ENCODE data around the gene ATP2A1. TPM values are rescaled to one million over a fixed set of nuclear protein-coding genes. Genes with fewer than 3 reads are reported as not detected.
A peak's percentile ranks its signal among the peaks of the same experiment; 100 is the strongest.

The ATP2A1 gene
- total and polyA plus RNA-seq, 2 of the 4 experiments (the other 2 are of a cell fraction): under 0.01 to 0.63 TPM

GRCh38 chr16:28923652-28924398 lies 45.5 kb downstream of the ATP2A1 start:
- Histone ChIP-seq H3K56ac (ENCODE audit: extremely low read depth, insufficient read depth, low read length) (no peak overlapping the region), H4K91ac (ENCODE audit: insufficient read depth, low read depth, low read length) (no peak overlapping the region), H4K8ac (ENCODE audit: low read depth in 2 of 2, low read length in 2 of 2) (no peak overlapping the region), H3K9me3 (ENCODE audit: control insufficient read depth, insufficient read depth, low read length) (no peaks in the 10 kb centered on the region), H3K18ac (ENCODE audit: low read depth, low read length) (no peak overlapping the region), H3K4me1 (ENCODE audit: control insufficient read depth, insufficient read depth, low read length) (peaks cover 2% of the 10 kb centered on the region; the same call in 1 of the 2 replicates), H2AK5ac (ENCODE audit: low read depth, low read length) (no peak overlapping the region), H2BK20ac (ENCODE audit: low read depth, low read length) (no peak overlapping the region), H3K4me3 (ENCODE audit: insufficient read depth, low read depth, low read length) (no peak overlapping the region; the same call in 1 of the 2 replicates), H3K36me3 (ENCODE audit: control insufficient read depth, insufficient read depth, low read length) (peaks cover 10% of the 10 kb centered on the region), H2BK15ac (ENCODE audit: low read depth, low read length) (no peak overlapping the region), H4K20me1 (ENCODE audit: insufficient read depth, low read length) (peaks cover 9% of the 10 kb centered on the region; the same call in 1 of the 2 replicates), H3K4ac (ENCODE audit: low read depth, low read length) (no peak overlapping the region), H2AK9ac (replicated peaks; ENCODE audit: low read depth, low read length, poor library complexity) (peak overlapping the region; percentile 77), H3K79me1 (ENCODE audit: low read depth in 1 of 2, low read length in 2 of 2) (peaks cover 0 to 13% of the 10 kb centered on the region in 2 experiments; a peak in 3 of 4 replicates), H3K9me1 (ENCODE audit: insufficient read depth, low read length) (peaks cover 7% of the 10 kb centered on the region), H3K4me2 (ENCODE audit: low read depth, low read length) (no peak overlapping the region; the same call in 1 of the 2 replicates), H2BK5ac (ENCODE audit: low read depth, low read length, poor library complexity, severe bottlenecking) (no peak overlapping the region), H2AFZ (replicated peaks; ENCODE audit: low read length, poor library complexity) (peak overlapping the region; percentile 67), H3K23ac (ENCODE audit: low read depth, low read length) (no peak overlapping the region), H3K27ac (ENCODE audit: insufficient read depth, low read length) (no peak overlapping the region), H3K9ac (ENCODE audit: low read depth, low read length) (no peak overlapping the region), H4K5ac (ENCODE audit: low read depth, low read length) (no peak overlapping the region), H2BK120ac (ENCODE audit: low read depth, low read length) (no peak overlapping the region), H3K14ac (replicated peaks; ENCODE audit: low read depth, low read length) (no peak overlapping the region), H3K27me3 (ENCODE audit: control insufficient read depth, insufficient read depth, low read length) (no peaks in the 10 kb centered on the region)
- dilution Hi-C loops (cut with HindIII; ENCODE audit: low sequenced_read_pairs, unreplicated experiment): no loop called here
- no TSS peak for BruUV-seq (replicated peaks)
- 82% methylated on average over 7 of the region's 13 CpGs; no CpG with 5 or more reads in 1 of the 2 experiments for WGBS, 2 experiments (ENCODE audit: extremely low coverage in 2 of 2, insufficient read length in 1 of 2)
- CTCF ChIA-PET: interaction anchor here (0.5 kb wide), 1 partner anchor 14 kb away, joined by 4 read pairs; no protein-coding TSS in a partner anchor
- no peak for TF ChIP-seq MAFK (IDR thresholded peaks at IDR 0.05; ENCODE audit: low read depth, low read length)
- no peak for TF ChIP-seq CHD1 (IDR thresholded peaks at IDR 0.05; ENCODE audit: low read depth, low read length)
- no peak for TF ChIP-seq FOS (IDR thresholded peaks at IDR 0.05; ENCODE audit: low read depth, low read length)
- TF ChIP-seq RFX5 (IDR thresholded peaks at IDR 0.05; ENCODE audit: low read depth, low read length): no peak
- TF ChIP-seq, protein P1, sequence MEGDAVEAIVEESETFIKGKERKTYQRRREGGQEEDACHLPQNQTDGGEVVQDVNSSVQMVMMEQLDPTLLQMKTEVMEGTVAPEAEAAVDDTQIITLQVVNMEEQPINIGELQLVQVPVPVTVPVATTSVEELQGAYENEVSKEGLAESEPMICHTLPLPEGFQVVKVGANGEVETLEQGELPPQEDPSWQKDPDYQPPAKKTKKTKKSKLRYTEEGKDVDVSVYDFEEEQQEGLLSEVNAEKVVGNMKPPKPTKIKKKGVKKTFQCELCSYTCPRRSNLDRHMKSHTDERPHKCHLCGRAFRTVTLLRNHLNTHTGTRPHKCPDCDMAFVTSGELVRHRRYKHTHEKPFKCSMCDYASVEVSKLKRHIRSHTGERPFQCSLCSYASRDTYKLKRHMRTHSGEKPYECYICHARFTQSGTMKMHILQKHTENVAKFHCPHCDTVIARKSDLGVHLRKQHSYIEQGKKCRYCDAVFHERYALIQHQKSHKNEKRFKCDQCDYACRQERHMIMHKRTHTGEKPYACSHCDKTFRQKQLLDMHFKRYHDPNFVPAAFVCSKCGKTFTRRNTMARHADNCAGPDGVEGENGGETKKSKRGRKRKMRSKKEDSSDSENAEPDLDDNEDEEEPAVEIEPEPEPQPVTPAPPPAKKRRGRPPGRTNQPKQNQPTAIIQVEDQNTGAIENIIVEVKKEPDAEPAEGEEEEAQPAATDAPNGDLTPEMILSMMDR (conservative IDR thresholded peaks at IDR 0.05; ENCODE audit: low read depth, low read length): no peak
- no peak for TF ChIP-seq NFE2L2 (IDR thresholded peaks at IDR 0.05; ENCODE audit: low read depth, low read length)
- TF ChIP-seq CEBPB (IDR thresholded peaks at IDR 0.05; ENCODE audit: low read depth, low read length): no peak
- in situ Hi-C loops (cut with MboI; ENCODE audit: low sequenced_read_pairs): loop anchor here (5.0 kb wide), 1 partner anchor 47 kb away; the partner anchor contains the start of gene ATP2A1
- DNase-seq (no peak), ATAC-seq (ENCODE audit: low read depth) (no peak)
- intact Hi-C loops (cut with micrococcal nuclease): loop anchor here (2.0 kb wide), 1 partner anchor 21 kb away; no protein-coding TSS in a partner anchor
- POLR2A ChIA-PET (ENCODE audit: unreplicated experiment): no interaction called here
